Measurements from ENCODE around the gene PACS2. TPM values are rescaled to one million over a fixed set of nuclear protein-coding genes. Genes with fewer than 3 reads are reported as not detected.

The PACS2 gene
- total RNA-seq, 1 donor from 2014 or later, result 263 TPM

DNA sequence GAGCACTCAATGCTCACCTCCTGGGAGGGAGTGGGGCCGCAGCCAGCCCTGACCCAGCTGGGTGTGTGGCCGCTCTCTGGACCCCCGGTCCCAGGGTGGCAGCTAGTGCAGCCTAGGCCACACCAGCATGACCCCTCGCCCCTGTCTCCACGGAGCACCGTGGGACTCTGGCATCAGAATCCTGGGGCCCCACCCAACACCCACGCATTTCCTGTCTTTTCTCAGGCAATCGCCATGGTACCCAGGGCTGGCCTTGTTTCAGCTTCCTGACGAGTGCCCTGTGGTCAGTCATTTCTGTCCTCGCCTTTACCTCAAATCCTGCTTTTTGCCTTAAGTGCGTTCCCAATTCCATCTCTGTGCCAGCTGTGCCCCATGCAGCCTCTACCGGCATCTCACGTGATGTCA, 15.9 kb downstream of the PACS2 start:
- Mint-ChIP-seq H3K4me1 (ENCODE audit: low read depth, unreplicated experiment) (peaks cover 41% of the 10 kb centered on the region), H3K27ac (ENCODE audit: unreplicated experiment) (no peak overlapping the region), H3K4me3 (ENCODE audit: unreplicated experiment) (no peak overlapping the region), H3K27me3 (ENCODE audit: unreplicated experiment) (peaks cover 19% of the 10 kb centered on the region), H3K36me3 (ENCODE audit: unreplicated experiment) (no peaks in the 10 kb centered on the region), H3K9me3 (ENCODE audit: unreplicated experiment) (peaks cover 18% of the 10 kb centered on the region)
- TF ChIP-seq, protein P1, sequence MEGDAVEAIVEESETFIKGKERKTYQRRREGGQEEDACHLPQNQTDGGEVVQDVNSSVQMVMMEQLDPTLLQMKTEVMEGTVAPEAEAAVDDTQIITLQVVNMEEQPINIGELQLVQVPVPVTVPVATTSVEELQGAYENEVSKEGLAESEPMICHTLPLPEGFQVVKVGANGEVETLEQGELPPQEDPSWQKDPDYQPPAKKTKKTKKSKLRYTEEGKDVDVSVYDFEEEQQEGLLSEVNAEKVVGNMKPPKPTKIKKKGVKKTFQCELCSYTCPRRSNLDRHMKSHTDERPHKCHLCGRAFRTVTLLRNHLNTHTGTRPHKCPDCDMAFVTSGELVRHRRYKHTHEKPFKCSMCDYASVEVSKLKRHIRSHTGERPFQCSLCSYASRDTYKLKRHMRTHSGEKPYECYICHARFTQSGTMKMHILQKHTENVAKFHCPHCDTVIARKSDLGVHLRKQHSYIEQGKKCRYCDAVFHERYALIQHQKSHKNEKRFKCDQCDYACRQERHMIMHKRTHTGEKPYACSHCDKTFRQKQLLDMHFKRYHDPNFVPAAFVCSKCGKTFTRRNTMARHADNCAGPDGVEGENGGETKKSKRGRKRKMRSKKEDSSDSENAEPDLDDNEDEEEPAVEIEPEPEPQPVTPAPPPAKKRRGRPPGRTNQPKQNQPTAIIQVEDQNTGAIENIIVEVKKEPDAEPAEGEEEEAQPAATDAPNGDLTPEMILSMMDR (IDR thresholded peaks at IDR 0.05; ENCODE audit: partially characterized antibody, unreplicated experiment), result no peak
- no peak for DNase-seq

DNA sequence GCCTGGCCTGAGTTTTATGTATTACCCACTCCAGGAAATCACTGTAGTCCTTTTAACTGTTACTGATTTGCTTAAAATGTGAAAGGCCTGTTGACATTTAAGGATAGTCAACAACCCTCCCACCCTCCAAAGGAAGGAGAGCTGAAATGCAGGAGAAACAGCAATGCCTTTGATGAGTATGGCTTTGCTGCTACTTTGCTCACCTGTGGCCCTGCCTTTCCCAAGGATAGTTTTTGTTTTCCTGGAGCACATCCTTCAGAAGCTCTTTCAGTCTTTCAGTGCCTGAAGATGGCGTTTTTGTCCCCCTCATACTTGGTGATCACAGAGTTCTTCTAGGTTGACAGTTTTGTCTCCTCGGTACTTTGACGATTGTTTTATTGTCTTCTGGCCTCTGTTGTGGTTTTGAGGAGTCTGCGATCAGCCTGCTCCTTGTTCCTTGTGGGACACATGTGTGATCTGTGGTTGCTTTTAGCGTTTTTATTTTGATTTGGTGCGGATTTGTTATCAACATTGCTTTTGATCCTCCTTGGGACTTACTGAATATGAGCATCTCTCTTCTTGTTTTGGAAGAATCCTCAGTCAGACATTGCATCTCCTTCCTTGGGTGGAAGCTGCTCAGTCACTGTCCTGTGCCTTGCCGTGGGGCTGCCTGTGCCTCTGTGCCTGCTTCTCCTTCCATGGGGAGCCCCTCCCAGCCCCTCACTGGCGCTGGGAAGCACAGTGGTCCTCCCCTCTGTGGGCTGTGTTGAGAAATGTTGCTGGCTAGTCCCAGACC, 17.2 kb downstream of the PACS2 start:
- Mint-ChIP-seq H3K27ac (ENCODE audit: unreplicated experiment) (no peak overlapping the region), H3K27me3 (ENCODE audit: unreplicated experiment) (peaks cover 25% of the 10 kb centered on the region), H3K4me1 (ENCODE audit: low read depth, unreplicated experiment) (peaks cover 42% of the 10 kb centered on the region), H3K36me3 (ENCODE audit: unreplicated experiment) (no peaks in the 10 kb centered on the region), H3K4me3 (ENCODE audit: unreplicated experiment) (peak overlapping the region; percentile 53), H3K9me3 (ENCODE audit: unreplicated experiment) (peaks cover 25% of the 10 kb centered on the region)
- no peak for DNase-seq
- TF ChIP-seq, protein P1 (IDR thresholded peaks at IDR 0.05; ENCODE audit: partially characterized antibody, unreplicated experiment), result no peak

DNA sequence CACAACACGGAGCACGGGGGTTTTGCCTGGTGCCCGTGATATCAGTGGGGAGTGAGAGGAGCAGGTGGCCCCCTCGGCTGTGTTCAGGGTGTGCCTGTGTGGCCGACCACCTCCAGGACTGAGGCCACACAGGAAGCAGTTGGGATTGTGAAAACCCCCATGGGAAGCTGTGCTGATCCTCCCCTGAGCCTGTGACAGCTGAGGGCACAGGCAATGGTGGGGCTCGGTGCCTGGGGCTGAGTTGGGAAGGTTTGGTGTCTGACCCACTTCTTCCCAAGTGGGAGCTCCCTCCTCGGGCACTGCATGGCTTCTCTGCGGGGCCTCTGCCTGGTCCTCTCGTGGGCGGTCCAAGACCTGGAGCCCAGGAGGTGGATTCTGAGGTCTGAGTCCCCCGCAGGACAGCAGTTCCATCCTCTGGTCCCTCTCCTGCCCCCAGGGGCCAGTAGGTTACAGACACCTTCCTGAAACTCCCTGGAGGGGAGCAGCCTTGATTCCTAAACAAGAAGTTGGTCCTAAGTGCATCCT, 17.9 kb downstream of the PACS2 start:
- Mint-ChIP-seq H3K4me1 (ENCODE audit: low read depth, unreplicated experiment) (peaks cover 40% of the 10 kb centered on the region), H3K27me3 (ENCODE audit: unreplicated experiment) (peaks cover 28% of the 10 kb centered on the region), H3K9me3 (ENCODE audit: unreplicated experiment) (peaks cover 28% of the 10 kb centered on the region), H3K4me3 (ENCODE audit: unreplicated experiment) (peak overlapping the region; percentile 53), H3K36me3 (ENCODE audit: unreplicated experiment) (no peaks in the 10 kb centered on the region), H3K27ac (ENCODE audit: unreplicated experiment) (no peak overlapping the region)
- DNase-seq, result no peak
- TF ChIP-seq, protein P1 (IDR thresholded peaks at IDR 0.05; ENCODE audit: partially characterized antibody, unreplicated experiment), result no peak

DNA sequence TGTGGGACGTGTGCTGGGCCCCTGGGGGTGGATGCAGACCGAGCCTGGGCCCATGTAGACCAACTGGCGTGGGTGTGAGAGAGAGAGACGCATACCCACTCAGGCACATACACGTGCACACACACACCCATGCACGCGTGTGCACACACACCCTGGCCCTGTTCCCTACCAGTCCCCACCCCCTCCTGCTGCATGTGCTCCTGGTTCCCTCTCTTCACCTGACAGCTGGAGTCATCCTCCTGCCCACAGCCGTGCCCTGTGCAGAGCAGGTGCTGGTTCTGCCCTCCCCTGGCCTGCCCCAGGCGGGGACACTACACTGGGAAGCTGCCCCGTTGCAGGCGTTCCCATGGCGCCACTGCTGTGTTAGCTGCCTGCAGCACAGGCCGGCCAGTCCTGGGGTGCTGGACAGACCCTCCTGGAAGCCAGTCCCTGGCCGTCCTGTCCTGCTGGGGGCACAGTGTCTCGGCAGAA, 18.5 kb downstream of the PACS2 start:
- no peaks in the 10 kb centered on the region for H3K36me3 Mint-ChIP-seq (ENCODE audit: unreplicated experiment)
- H3K9me3 Mint-ChIP-seq (ENCODE audit: unreplicated experiment), result peaks cover 28% of the 10 kb centered on the region
- no peak overlapping the region for H3K27ac Mint-ChIP-seq (ENCODE audit: unreplicated experiment)
- TF ChIP-seq, protein P1 (IDR thresholded peaks at IDR 0.05; ENCODE audit: partially characterized antibody, unreplicated experiment), result no peak
- peaks cover 30% of the 10 kb centered on the region for H3K27me3 Mint-ChIP-seq (ENCODE audit: unreplicated experiment)
- no peak overlapping the region for H3K4me3 Mint-ChIP-seq (ENCODE audit: unreplicated experiment)
- DNase-seq, result no peak
- H3K4me1 Mint-ChIP-seq (ENCODE audit: low read depth, unreplicated experiment), result peaks cover 36% of the 10 kb centered on the region

Measured in glutamatergic neuron (in vitro differentiated cells).